Measurements from ENCODE around the gene CCDC9B.
A peak's percentile ranks its signal among the peaks of the same experiment; 100 is the strongest.

The CCDC9B gene

DNA sequence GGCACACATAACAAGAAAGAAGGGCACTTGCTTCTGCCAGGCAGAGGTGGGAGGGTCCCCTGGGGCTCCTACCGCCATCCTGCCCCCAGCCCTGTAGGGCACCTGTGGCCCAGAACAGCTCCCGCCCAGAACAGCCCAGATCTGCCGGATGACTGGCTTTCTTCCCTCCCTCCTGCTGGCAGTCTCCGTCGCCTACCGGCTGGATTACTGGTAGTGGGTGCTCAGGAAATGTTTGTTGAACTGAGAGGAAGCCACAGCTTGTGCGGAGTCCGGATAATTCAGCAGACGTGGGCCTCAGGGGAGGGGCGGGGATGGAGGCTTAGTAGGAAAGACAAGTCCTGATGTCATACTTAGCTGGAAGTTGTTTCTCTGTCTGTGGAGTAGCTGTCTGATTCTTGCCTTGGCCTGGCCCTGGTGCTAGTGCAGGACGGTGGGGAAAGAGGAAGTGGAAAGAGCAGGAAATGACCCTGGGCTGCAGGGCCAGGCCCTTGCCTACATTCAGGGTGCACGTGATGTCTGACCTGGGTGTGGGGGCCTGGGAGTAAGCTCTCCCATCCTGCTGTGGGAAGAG lies 6.7 kb downstream of the CCDC9B start:
- TF ChIP-seq, protein P1, sequence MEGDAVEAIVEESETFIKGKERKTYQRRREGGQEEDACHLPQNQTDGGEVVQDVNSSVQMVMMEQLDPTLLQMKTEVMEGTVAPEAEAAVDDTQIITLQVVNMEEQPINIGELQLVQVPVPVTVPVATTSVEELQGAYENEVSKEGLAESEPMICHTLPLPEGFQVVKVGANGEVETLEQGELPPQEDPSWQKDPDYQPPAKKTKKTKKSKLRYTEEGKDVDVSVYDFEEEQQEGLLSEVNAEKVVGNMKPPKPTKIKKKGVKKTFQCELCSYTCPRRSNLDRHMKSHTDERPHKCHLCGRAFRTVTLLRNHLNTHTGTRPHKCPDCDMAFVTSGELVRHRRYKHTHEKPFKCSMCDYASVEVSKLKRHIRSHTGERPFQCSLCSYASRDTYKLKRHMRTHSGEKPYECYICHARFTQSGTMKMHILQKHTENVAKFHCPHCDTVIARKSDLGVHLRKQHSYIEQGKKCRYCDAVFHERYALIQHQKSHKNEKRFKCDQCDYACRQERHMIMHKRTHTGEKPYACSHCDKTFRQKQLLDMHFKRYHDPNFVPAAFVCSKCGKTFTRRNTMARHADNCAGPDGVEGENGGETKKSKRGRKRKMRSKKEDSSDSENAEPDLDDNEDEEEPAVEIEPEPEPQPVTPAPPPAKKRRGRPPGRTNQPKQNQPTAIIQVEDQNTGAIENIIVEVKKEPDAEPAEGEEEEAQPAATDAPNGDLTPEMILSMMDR (IDR thresholded peaks at IDR 0.05; ENCODE audit: low read depth, low read length, poor library complexity, severe bottlenecking), result no peak
- no peak for TF ChIP-seq EZH2phosphoT487 (IDR thresholded peaks at IDR 0.05; ENCODE audit: borderline replicate concordance, low read length)
- H3K79me2 ChIP-seq (ENCODE audit: control insufficient read depth, low read length), result no peaks in the 10 kb centered on the region
- no peak overlapping the region for H3K27ac ChIP-seq (ENCODE audit: low read depth, low read length)
- no peak overlapping the region for H3K4me3 ChIP-seq (ENCODE audit: low read length)
- H3K9me2 ChIP-seq (replicated peaks; ENCODE audit: control insufficient read depth, low read length), result no peaks in the 10 kb centered on the region
- H3K27me3 ChIP-seq (ENCODE audit: control insufficient read depth, low read length), result no peaks in the 10 kb centered on the region
- no peaks in the 10 kb centered on the region for H3K36me3 ChIP-seq (ENCODE audit: control insufficient read depth, low read length)
- peaks cover 22% of the 10 kb centered on the region for H3K4me1 ChIP-seq (ENCODE audit: control insufficient read depth, low read length)
- H4K20me1 ChIP-seq (ENCODE audit: control insufficient read depth, insufficient read depth, low read depth, low read length), result no peaks in the 10 kb centered on the region
- no peaks in the 10 kb centered on the region for H3F3A ChIP-seq (ENCODE audit: control insufficient read depth, insufficient read depth)
- peak overlapping the region; percentile 19 for H3K4me2 ChIP-seq (ENCODE audit: low read length)
- no peaks in the 10 kb centered on the region for H3K9me3 ChIP-seq (ENCODE audit: control insufficient read depth, insufficient read depth, low read length)

GRCh38 chr15:40332113-40332781 lies 8.5 kb downstream of the CCDC9B start:
- H3K27ac ChIP-seq (ENCODE audit: low read depth, low read length), result no peak overlapping the region
- no peaks in the 10 kb centered on the region for H3K79me2 ChIP-seq (ENCODE audit: control insufficient read depth, low read length)
- H4K20me1 ChIP-seq (ENCODE audit: control insufficient read depth, insufficient read depth, low read depth, low read length), result no peaks in the 10 kb centered on the region
- H3K36me3 ChIP-seq (ENCODE audit: control insufficient read depth, low read length), result no peaks in the 10 kb centered on the region
- no peak overlapping the region for H3K4me3 ChIP-seq (ENCODE audit: low read length)
- no peaks in the 10 kb centered on the region for H3F3A ChIP-seq (ENCODE audit: control insufficient read depth, insufficient read depth)
- no peak for TF ChIP-seq EZH2phosphoT487 (IDR thresholded peaks at IDR 0.05; ENCODE audit: borderline replicate concordance, low read length)
- TF ChIP-seq, protein P1 (IDR thresholded peaks at IDR 0.05; ENCODE audit: low read depth, low read length, poor library complexity, severe bottlenecking), result no peak
- no peak overlapping the region for H3K4me2 ChIP-seq (ENCODE audit: low read length)
- peaks cover 17% of the 10 kb centered on the region for H3K4me1 ChIP-seq (ENCODE audit: control insufficient read depth, low read length)
- H3K9me2 ChIP-seq (replicated peaks; ENCODE audit: control insufficient read depth, low read length), result no peaks in the 10 kb centered on the region
- H3K27me3 ChIP-seq (ENCODE audit: control insufficient read depth, low read length), result no peaks in the 10 kb centered on the region
- H3K9me3 ChIP-seq (ENCODE audit: control insufficient read depth, insufficient read depth, low read length), result no peaks in the 10 kb centered on the region

GRCh38 chr15:40331637-40332036 lies 9.1 kb downstream of the CCDC9B start:
- H3K36me3 ChIP-seq (ENCODE audit: control insufficient read depth, low read length), result no peaks in the 10 kb centered on the region
- H3F3A ChIP-seq (ENCODE audit: control insufficient read depth, insufficient read depth), result no peaks in the 10 kb centered on the region
- H3K4me1 ChIP-seq (ENCODE audit: control insufficient read depth, low read length), result peaks cover 16% of the 10 kb centered on the region
- TF ChIP-seq, protein P1 (IDR thresholded peaks at IDR 0.05; ENCODE audit: low read depth, low read length, poor library complexity, severe bottlenecking), result no peak
- no peak for TF ChIP-seq EZH2phosphoT487 (IDR thresholded peaks at IDR 0.05; ENCODE audit: borderline replicate concordance, low read length)
- no peaks in the 10 kb centered on the region for H3K9me2 ChIP-seq (replicated peaks; ENCODE audit: control insufficient read depth, low read length)
- no peaks in the 10 kb centered on the region for H4K20me1 ChIP-seq (ENCODE audit: control insufficient read depth, insufficient read depth, low read depth, low read length)
- no peaks in the 10 kb centered on the region for H3K27me3 ChIP-seq (ENCODE audit: control insufficient read depth, low read length)
- H3K9me3 ChIP-seq (ENCODE audit: control insufficient read depth, insufficient read depth, low read length), result no peaks in the 10 kb centered on the region
- no peaks in the 10 kb centered on the region for H3K79me2 ChIP-seq (ENCODE audit: control insufficient read depth, low read length)
- H3K27ac ChIP-seq (ENCODE audit: low read depth, low read length), result no peak overlapping the region
- H3K4me3 ChIP-seq (ENCODE audit: low read length), result no peak overlapping the region
- no peak overlapping the region for H3K4me2 ChIP-seq (ENCODE audit: low read length)
